GM12864 (cell line): ENCODE measurements around the gene TMEM256.

Experiments used
- DNase-seq: peaks from one replicate; pipeline ENCODE4 v3.0.0-alpha.2; 2011; ENCODE audit warnings: low read depth
- H3K4me3 ChIP-seq: 2 replicates; pipeline ENCODE4 v1.5.1; 2011; ENCODE audit warnings: mild to moderate bottlenecking, low read depth, low read length, control low read depth
- CTCF ChIP-seq: IDR thresholded peaks from 2 replicates; pipeline ENCODE4 v1.5.1; 2011; ENCODE audit warnings: low read depth, mild to moderate bottlenecking, moderate library complexity, low read length, control low read depth, inconsistent platforms; ENCODE audit errors: missing control alignments

The TMEM256 gene

DNA sequence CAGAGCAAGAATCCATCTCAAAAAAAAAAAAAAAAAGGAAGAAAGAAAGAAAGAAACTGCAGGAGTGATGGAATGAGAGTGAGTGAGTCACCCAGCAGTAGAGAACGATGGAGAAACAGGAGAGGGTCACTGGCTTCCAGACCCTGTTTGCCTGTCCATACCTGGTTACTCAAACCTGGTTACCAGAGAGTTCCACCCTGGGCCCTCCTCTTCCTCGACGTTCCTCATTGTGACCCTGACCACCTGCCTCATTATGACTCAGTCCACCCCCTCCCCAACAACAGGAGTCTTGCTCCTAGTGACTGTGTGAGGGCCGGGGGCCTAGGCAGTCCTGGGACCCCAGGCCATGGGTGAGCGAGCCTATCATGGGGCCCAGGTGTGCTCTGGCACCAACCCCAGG, 24.7 kb upstream of the TMEM256 start, which contains the start of gene SPEM3:
Gene SPEM3 (plus strand): TSS at position 301 of the 400 bp plus-strand sequence. CDS start 46 bp downstream, at position 347.
- TF ChIP-seq CTCF, result no peak

DNA sequence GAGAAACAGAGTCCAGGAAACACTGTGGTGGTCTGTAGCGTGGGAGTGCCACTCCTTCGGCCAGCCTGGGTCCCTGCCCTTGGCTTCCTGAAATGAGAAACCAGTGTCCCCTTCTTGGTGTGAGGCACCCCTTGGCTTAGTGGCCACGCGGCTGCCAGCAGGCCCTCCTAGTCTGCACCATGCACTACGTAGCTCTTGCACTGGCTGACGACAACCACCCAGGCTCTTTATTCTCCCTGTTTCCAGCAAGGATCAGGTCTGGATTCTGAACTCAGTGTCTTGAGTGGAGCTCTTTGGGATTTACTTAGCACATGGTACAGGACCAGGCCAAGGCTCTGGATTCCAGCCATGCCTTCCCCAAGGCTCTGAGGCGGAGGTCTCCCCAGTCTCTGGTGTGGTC, 23.7 kb upstream of the TMEM256 start:
- DNase-seq, result no peak
- no peak overlapping the region for H3K4me3 ChIP-seq
- no peak for TF ChIP-seq CTCF

More for the DNA sequence above, 24.7 kb upstream of the TMEM256 start, which contains the start of gene SPEM3:
- no peak for DNase-seq
- H3K4me3 ChIP-seq, result no peak within 1 kb of the TSS

- no peak for DNase-seq
- H3K4me3 ChIP-seq, result no peak overlapping the region
- TF ChIP-seq CTCF, result no peak
Observed at GRCh38 chr17:7426896-7427489, 23.1 kb upstream of the TMEM256 start.

DNA sequence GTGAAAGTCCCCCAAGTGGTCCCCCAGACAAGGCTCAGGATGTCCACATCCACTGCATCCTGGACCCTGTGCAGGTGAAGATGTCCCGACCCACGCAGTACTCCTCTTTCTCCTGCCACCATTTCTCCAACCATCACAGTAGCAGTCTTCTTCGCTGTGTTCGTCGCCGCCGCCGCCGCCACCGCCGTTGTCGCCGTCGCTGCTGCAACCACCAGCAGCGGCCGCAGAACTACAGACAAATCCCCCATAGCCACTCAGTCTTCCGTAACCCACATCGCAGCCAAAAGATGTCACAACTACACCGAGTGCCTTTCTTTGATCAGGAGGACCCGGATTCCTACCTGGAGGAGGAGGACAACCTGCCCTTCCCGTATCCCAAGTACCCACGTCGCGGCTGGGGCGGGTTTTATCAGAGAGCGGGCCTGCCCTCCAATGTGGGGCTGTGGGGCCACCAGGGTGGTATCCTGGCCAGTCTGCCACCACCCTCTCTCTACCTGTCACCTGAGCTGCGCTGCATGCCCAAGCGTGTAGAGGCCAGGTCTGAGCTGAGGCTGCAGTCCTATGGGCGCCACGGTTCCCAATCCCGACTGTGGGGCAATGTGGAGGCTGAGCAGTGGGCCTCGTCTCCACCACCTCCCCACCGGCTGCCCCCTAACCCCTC, 22.4 kb upstream of the TMEM256 start:
- no peak overlapping the region for H3K4me3 ChIP-seq
- no peak for TF ChIP-seq CTCF
- no peak for DNase-seq

DNA sequence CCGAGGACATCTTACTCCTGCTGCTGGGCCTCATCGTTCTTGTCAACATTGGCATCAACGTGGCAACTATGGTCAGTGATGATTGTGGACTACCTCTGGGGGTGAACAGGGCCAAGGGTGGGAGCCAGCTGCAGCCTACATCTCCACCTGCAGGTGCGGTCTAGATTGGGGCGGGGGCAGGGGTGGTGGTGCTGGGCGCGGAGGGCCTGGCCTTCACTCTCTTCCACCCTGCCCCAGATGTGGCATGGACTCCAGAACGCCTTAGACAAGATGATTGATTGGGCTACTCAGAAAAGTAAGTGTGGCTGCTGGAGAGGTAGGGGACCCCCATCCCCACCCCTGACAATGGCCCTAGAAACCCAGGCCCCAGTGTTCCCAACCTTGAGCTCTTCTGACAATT, 21.9 kb upstream of the TMEM256 start:
- no peak for DNase-seq
- H3K4me3 ChIP-seq, result no peak overlapping the region
- TF ChIP-seq CTCF, result no peak

DNA sequence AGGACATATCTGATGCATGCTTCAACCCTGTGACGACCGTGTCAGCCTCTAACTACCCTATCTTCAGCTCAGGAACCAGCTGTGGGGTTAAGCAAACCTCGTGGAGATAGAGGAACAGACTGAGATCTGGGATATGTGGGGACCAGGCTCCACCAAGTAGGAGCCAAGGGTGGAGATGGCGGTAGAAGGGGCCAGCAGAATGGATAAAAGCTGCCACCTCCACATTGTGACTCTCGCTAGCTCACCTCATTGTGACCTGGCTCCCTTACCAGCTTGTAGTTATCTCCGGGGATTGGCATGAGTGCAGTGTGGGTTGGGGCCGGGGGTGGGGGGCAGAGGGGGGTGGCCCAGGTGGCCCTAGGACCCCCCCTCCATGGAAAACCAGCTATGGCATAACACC, 21.4 kb upstream of the TMEM256 start, which contains the start of gene SPEM2:
Gene SPEM2 (plus strand): TSS at position 301 of the 400 bp plus-strand sequence. CDS start 73 bp downstream, at position 374.
- no peak within 1 kb of the TSS for H3K4me3 ChIP-seq
- no peak for DNase-seq
- TF ChIP-seq CTCF, result no peak
